Measurements from ENCODE around the gene ANKS6.

ANKS6 gene

DNA sequence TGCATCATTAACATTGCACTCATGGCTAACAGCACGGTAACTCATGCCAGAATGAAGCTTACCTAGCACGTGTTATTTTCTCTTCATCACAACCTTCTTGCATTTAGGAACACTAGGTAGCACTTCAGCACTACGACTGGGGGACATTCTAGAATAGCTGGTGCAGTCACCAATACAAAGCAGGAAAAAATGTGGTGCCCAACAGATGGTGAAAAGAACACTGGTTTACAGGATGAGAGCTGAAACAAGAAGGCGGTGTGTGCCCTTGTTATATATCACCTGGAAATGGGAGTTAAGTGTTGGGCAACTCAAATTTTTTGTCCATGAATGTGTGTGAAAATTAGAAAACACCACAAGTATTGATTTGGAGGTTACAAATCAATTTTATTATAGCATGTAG is 41.2 kb upstream of the ANKS6 start:
- CTCF ChIA-PET: interaction anchor here (5.5 kb wide), 1 partner anchor 11 kb away, joined by 45 read pairs; no protein-coding TSS in a partner anchor
- POLR2A ChIA-PET: no interaction called here
- no peak for TF ChIP-seq CTCF (IDR thresholded peaks at IDR 0.05; ENCODE audit: control extremely low read depth, extremely low read depth, low read depth, missing control alignments)
- no peak for DNase-seq (ENCODE audit: extremely low spot score)

DNA sequence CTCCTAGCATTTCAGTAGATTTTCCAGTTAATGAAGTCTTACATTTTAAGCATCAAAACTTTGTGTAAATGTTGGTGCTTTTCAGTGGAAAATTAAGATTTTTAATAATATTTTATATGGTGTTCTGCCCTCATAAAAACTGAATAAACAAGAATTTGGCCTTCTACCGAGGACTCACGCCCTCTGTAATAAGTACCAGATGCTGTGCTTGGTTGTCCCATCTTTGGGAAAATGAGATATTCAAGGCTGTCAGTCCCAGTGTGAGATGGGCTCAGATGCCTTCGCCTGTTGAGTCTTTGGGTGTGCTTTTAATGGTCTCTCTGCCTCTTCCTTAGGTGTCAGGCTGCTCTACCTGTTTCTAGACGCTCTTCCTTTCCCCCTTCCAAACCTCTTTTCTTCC is 39.9 kb upstream of the ANKS6 start:
- no peak for DNase-seq (ENCODE audit: extremely low spot score)
- POLR2A ChIA-PET: no interaction called here
- TF ChIP-seq CTCF (IDR thresholded peaks at IDR 0.05; ENCODE audit: control extremely low read depth, extremely low read depth, low read depth, missing control alignments): no peak
- CTCF ChIA-PET: interaction anchor here (1.0 to 5.5 kb wide), 2 partner anchors 11 to 12 kb away, joined by 3 to 45 read pairs; no protein-coding TSS in a partner anchor

GRCh38 chr9:98834386-98834785 is 38.0 kb upstream of the ANKS6 start:
- no peak for DNase-seq (ENCODE audit: extremely low spot score)
- ChIA-PET POLR2A (no interaction called here), CTCF (no interaction called here)
- TF ChIP-seq CTCF (IDR thresholded peaks at IDR 0.05; ENCODE audit: control extremely low read depth, extremely low read depth, low read depth, missing control alignments): no peak

DNA sequence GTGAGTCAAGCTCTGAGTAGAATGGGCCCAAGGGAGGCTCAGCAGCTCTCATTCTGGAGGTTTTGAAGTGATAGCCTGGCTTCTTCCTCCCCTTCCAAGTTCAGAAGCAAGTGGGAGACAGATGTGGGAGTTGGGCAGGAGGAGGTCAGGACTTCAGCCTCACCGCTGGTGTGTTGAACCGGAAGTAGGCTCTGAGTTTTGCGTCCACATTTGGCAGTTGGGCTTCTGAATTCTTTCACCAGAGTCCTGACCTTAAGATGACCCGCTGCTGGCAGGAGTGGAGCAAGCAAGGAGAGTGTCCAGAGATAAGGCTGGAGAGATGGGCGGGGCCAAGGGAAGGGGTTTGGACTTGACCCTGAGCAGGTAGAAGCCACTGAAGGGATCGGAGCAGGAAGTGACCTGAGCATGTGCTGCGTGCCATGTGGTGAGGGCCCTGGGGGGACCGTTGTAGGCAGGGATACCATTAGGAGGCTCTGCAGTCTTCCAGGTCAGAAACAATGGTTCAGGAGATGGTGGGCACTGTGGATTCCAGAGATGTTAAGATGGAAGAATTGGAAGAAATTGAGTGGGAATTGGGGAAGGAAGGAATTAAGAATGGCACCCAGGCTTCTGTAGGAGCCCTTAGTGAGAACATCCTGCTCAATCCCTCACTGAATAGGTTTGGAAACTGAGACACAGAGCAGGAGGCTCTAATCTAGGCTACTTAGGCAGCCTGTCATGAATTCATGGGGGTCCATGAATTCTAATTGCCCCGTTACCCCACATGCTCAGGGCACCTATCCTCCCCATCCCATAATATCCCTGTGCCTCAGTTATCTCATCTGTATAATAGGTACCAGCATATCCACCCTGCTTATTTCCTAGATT is 37.0 kb upstream of the ANKS6 start:
- ChIA-PET CTCF (no interaction called here), POLR2A (no interaction called here)
- TF ChIP-seq CTCF (IDR thresholded peaks at IDR 0.05; ENCODE audit: control extremely low read depth, extremely low read depth, low read depth, missing control alignments): no peak
- no peak for DNase-seq (ENCODE audit: extremely low spot score)

DNA sequence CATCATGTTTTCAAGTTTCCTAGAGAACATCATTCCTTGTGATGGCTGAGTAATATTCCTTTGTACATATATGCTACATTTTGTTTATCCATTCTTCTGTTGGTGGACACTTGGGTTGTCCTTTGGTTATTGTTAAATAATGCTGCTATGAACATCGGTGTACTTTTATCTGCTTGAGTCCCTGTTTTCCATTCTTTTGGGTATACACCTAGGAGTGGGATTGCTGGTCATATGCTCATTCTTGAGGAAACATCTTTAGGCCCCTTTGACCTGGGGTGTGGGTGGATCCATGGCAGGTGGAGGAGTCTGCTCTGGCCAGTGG is 36.4 kb upstream of the ANKS6 start:
- TF ChIP-seq CTCF (IDR thresholded peaks at IDR 0.05; ENCODE audit: control extremely low read depth, extremely low read depth, low read depth, missing control alignments): no peak
- ChIA-PET CTCF (no interaction called here), POLR2A (no interaction called here)
- no peak for DNase-seq (ENCODE audit: extremely low spot score)

- ChIA-PET CTCF (no interaction called here), POLR2A (no interaction called here)
- no peak for DNase-seq (ENCODE audit: extremely low spot score)
- TF ChIP-seq CTCF (IDR thresholded peaks at IDR 0.05; ENCODE audit: control extremely low read depth, extremely low read depth, low read depth, missing control alignments): no peak
Observed at GRCh38 chr9:98831696-98832095, 35.3 kb upstream of the ANKS6 start.

Data from GM10248 (cell line).